GM12878 (cell line): ENCODE data around the gene LGALS9. TPM values are rescaled to one million over a fixed set of nuclear protein-coding genes. Genes with fewer than 3 reads are reported as not detected.
"Not testable (repeated sequence)": the region's sequence is repeated elsewhere in the genome, so short reads cannot be mapped to it uniquely, and the experiment has no call there.

Experiments
- ATAC-seq: fragments of 200-7000 bp; cut with Tn5 transposase; 3 replicates; pipeline ENCODE4 v1.9.1; 2020; ENCODE audit warnings: mild to moderate bottlenecking, moderate library complexity
- BruUV-seq: library from RNA; stranded (reverse); fragments of 400-500 nt; replicated peaks from 2 replicates; lab custom pipeline; 2021; lab: Mats Ljungman, UMichigan
- CTCF ChIA-PET: fragments of 300-600 bp; sonication (Branson Sonifier 250); formaldehyde crosslinking; extraction: SDS; loops from one replicate; lab custom pipeline; 2021; ENCODE audit warnings: inconsistent platforms; lab: Yijun Ruan, JAX
- POLR2A ChIA-PET: fragments of 350-600 bp; formaldehyde crosslinking; extraction: SDS; loops from one replicate; lab custom pipeline; 2021; ENCODE audit warnings: inconsistent platforms; lab: Charles Lee
- RAD21 ChIA-PET: fragments of 300-600 bp; sonication (Branson Sonifier 250); formaldehyde crosslinking; loops from one replicate; lab custom pipeline; 2023; ENCODE audit warnings: antibody characterized with exemption; ENCODE audit not compliant: unreplicated experiment; lab: Charles Lee
- SMC1A ChIA-PET: fragments of 300-600 bp; sonication (Branson Sonifier 250); formaldehyde crosslinking; loops from one replicate; lab custom pipeline; 2023; ENCODE audit not compliant: unreplicated experiment, uncharacterized antibody; lab: Charles Lee
- DNase-seq: peaks from one replicate; pipeline ENCODE4 v3.0.0-alpha.2; 2011; ENCODE audit warnings: low read depth, low spot score
- FAIRE-seq: peaks from 3 replicates; lab custom pipeline; 2011; peaks lifted over from hg19 to GRCh38; lab: Jason Lieb, UNC
- H2AFZ ChIP-seq: 2 replicates; pipeline ENCODE4 v1.6.0; 2011; ENCODE audit warnings: low read depth, low read length, control low read depth; ENCODE audit not compliant: control insufficient read depth
- H3K27ac ChIP-seq: 2 replicates; pipeline ENCODE4 v1.5.1; 2011; ENCODE audit warnings: control low read depth; ENCODE audit not compliant: control insufficient read depth, insufficient read depth
- H3K27me3 ChIP-seq, 2 experiments: replicated peaks in 1 of 2; 2 replicates each; pipeline versions ENCODE4 v1.6.0 to v1.6.1; 2011; ENCODE audit warnings: low read length in 1 of 2; ENCODE audit not compliant: control insufficient read depth in 2 of 2, insufficient read depth in 2 of 2
- H3K36me3 ChIP-seq, 2 experiments: 2 replicates each; pipeline ENCODE4 v1.5.1; 2011; ENCODE audit warnings: low read length in 1 of 2; ENCODE audit not compliant: control insufficient read depth in 2 of 2, insufficient read depth in 2 of 2
- H3K4me1 ChIP-seq: 2 replicates; pipeline ENCODE4 v1.6.1; 2011; ENCODE audit warnings: mild to moderate bottlenecking, low read length, moderate library complexity, mixed read lengths; ENCODE audit not compliant: control insufficient read depth, insufficient read depth
- H3K4me2 ChIP-seq: 2 replicates; pipeline ENCODE4 v1.6.0; 2011; ENCODE audit warnings: control low read depth; ENCODE audit not compliant: control insufficient read depth, insufficient read depth
- H3K4me3 ChIP-seq: fragments of 200-600 bp; sonication (generic); 2 replicates; pipeline ENCODE4 v1.5.1; 2016
- H3K79me2 ChIP-seq: 2 replicates; pipeline ENCODE4 v1.6.0; 2011; ENCODE audit warnings: low read length; ENCODE audit not compliant: control insufficient read depth, insufficient read depth
- H3K9ac ChIP-seq: 2 replicates; pipeline ENCODE4 v1.8.0; 2011; ENCODE audit warnings: low read length, control low read depth, mixed read lengths; ENCODE audit not compliant: control insufficient read depth, insufficient read depth
- H3K9me3 ChIP-seq: replicated peaks from 3 replicates; pipeline ENCODE4 v1.5.1; 2011; ENCODE audit warnings: mild to moderate bottlenecking, low read length; ENCODE audit not compliant: control insufficient read depth, insufficient read depth
- H4K20me1 ChIP-seq: 2 replicates; pipeline ENCODE4 v1.6.0; 2011; ENCODE audit not compliant: control insufficient read depth, insufficient read depth
- CBX5 ChIP-seq: sonication (generic); IDR thresholded peaks from 2 replicates; pipeline ENCODE4 v1.6.1; 2016; ENCODE audit warnings: low read depth, moderate library complexity, mild to moderate bottlenecking, inconsistent platforms
- KLF5 ChIP-seq: fragments of 450-650 bp; IDR thresholded peaks from 2 replicates; pipeline ENCODE4 v1.6.1; 2014; ENCODE audit warnings: mild to moderate bottlenecking; ENCODE audit not compliant: partially characterized antibody
- whole genome bisulfite sequencing: methylation state at CpG from one replicate; pipeline ENCODE4 v1.1.6; 2016; ENCODE audit warnings: low lambda C conversion rate; ENCODE audit not compliant: insufficient replicate concordance, insufficient coverage; ENCODE audit errors: missing lambda C conversion rate; 5-methylcytosine and 5-hydroxymethylcytosine counted together
- in situ Hi-C: fragments of 300-500 bp; cut with MboI; formaldehyde crosslinking; loops from 9 replicates; pipeline ENCODE4 v1.14.3; 2018; ENCODE audit warnings: mixed read lengths
- intact Hi-C: fragments of 100-400 bp; cut with micrococcal nuclease; formaldehyde crosslinking; loops from one replicate; pipeline ENCODE4 v1.14.2; 2022; ENCODE audit not compliant: unreplicated experiment
- polyA plus RNA-seq, 11 experiments: library from polyadenylated mRNA; depleted of rRNA in 4 of 11; unstranded in 6 of 11; stranded (reverse) in 5 of 11; fragments of >200 nt; fragmentation: Nextera tagmentation in 4 of 11; fragmentation: Illumina TruSeq in 1 of 11; extraction: Ambion mirVana in 4 of 11; extraction: Trizol in 1 of 11; gene quantifications; 1 replicate in 1 of 11; 2 replicates in 10 of 11; pipeline versions ENCODE4 v1.2.1 to v1.2.3, GENCODE V29; 2011 to 2016; ENCODE audit warnings: inconsistent platforms in 2 of 11, missing spikeins in 2 of 11, low read depth in 1 of 11
- small RNA-seq: library from RNA; depleted of rRNA; stranded (forward); fragments of <200 nt; gene quantifications from one replicate; pipeline ENCODE3, GENCODE V24; 2014
- total RNA-seq, 4 experiments: library from RNA; depleted of rRNA in 3 of 4; stranded (reverse); fragments of >200 nt in 3 of 4; fragmentation: Illumina TruSeq in 1 of 4; extraction: Trizol in 1 of 4; gene quantifications; 2 replicates each; pipeline versions ENCODE4 v1.2.1 to v1.2.3, GENCODE V29; 2013 to 2021

Gene LGALS9
- total and polyA plus RNA-seq, 10 of the 15 experiments (the other 5 are each of a cell fraction or from before 2014, with no cell fraction given) = 22.5 to 294 (median 155) TPM

- ATAC-seq, H3K9me3 ChIP-seq, CTCF ChIA-PET, RAD21 ChIA-PET, H3K9ac ChIP-seq, DNase-seq, SMC1A ChIA-PET, FAIRE-seq, H3K79me2 ChIP-seq, H3K36me3 ChIP-seq, H3K27me3 ChIP-seq, H3K4me1 ChIP-seq, H4K20me1 ChIP-seq, H3K4me3 ChIP-seq, H3K27ac ChIP-seq, BruUV-seq, in situ Hi-C loops, POLR2A ChIA-PET, intact Hi-C loops, H3K4me2 ChIP-seq, H2AFZ ChIP-seq: not testable (repeated sequence)
- peak; percentile 88; the same call in 1 of the 2 replicates for TF ChIP-seq CBX5
- TF ChIP-seq KLF5 = peak; percentile 46
- WGBS = 50% methylated on average over 2 of the region's 2 CpGs
Measured at GRCh38 chr17:27695254-27695814, 64.3 kb downstream of the LGALS9 start.

Small RNA genes within 50 kb of the gene (small RNA-seq; reads per million reads assigned to genes)
- gene AC015688.1 = not detected
- not detected for gene AC015688.2
- gene AC015688.5 = not detected
- not detected for gene CPDP1

Other genes with a start within 250 kb of the LGALS9 start
- 21.4 and 26.1 TPM in 2 replicates for gene KSR1, start 174.7 kb upstream of the LGALS9 start, total RNA-seq (2014; rRNA removed)
- gene KSR1, start 174.7 kb upstream of the LGALS9 start, total RNA-seq (2014; rRNA removed; fragmentation: Illumina TruSeq; extraction: Trizol) = 19.7 and 20.1 TPM in 2 replicates
- 60.7 and 64.9 TPM in 2 replicates for gene KSR1, start 174.7 kb upstream of the LGALS9 start, total RNA-seq (2021)
- 48.2 and 66.6 TPM in 2 replicates for gene KSR1, start 174.7 kb upstream of the LGALS9 start, polyA plus RNA-seq (2011; rRNA removed)
- gene KSR1, start 174.7 kb upstream of the LGALS9 start, polyA plus RNA-seq (2014; fragmentation: Illumina TruSeq; extraction: Trizol) = 29.2 and 44.1 TPM in 2 replicates
- 1 to 10 TPM in 1 of 2 experiments, under 1 TPM in 1; 0.97 to 1.7 TPM for gene KSR1, start 174.7 kb upstream of the LGALS9 start, polyA plus RNA-seq (2014; fragmentation: Nextera tagmentation; extraction: Ambion mirVana)
- gene KSR1, start 174.7 kb upstream of the LGALS9 start, polyA plus RNA-seq (2014; rRNA removed) = 44.7 and 47.2 TPM in 2 replicates
- 10 to 100 TPM; 17.5 to 18.3 TPM for gene KSR1, start 174.7 kb upstream of the LGALS9 start, polyA plus RNA-seq (2016; fragmentation: Nextera tagmentation; extraction: Ambion mirVana)
- not detected in 2 replicates for gene NOS2, start 169.3 kb downstream of the LGALS9 start, total RNA-seq (2014; rRNA removed)
- gene NOS2, start 169.3 kb downstream of the LGALS9 start, total RNA-seq (2014; rRNA removed; fragmentation: Illumina TruSeq; extraction: Trizol) = not detected in 2 replicates
- gene NOS2, start 169.3 kb downstream of the LGALS9 start, total RNA-seq (2021) = 0.05 and 0.08 TPM in 2 replicates
- gene NOS2, start 169.3 kb downstream of the LGALS9 start, polyA plus RNA-seq (2011; rRNA removed) = 0.01 and 0.03 TPM in 2 replicates
- 0.01 and 0.05 TPM in 2 replicates for gene NOS2, start 169.3 kb downstream of the LGALS9 start, polyA plus RNA-seq (2014; fragmentation: Illumina TruSeq; extraction: Trizol)
- gene NOS2, start 169.3 kb downstream of the LGALS9 start, polyA plus RNA-seq (2014; fragmentation: Nextera tagmentation; extraction: Ambion mirVana) = not detected
- gene NOS2, start 169.3 kb downstream of the LGALS9 start, polyA plus RNA-seq (2014; rRNA removed) = 0.03 TPM in 1 of 2 replicates, not detected in the other
- not detected for gene NOS2, start 169.3 kb downstream of the LGALS9 start, polyA plus RNA-seq (2016; fragmentation: Nextera tagmentation; extraction: Ambion mirVana)